ENCODE measurements around the gene AMIGO3.

The AMIGO3 gene

GRCh38 chr3:49740427-49740826 is 20.9 kb upstream of the AMIGO3 start:
- in situ Hi-C loops (cut with HindIII; ENCODE audit: low pct_ligation_motif_present, low sequenced_read_pairs), result no loop called here

GRCh38 chr3:49738067-49738713 is 18.7 kb upstream of the AMIGO3 start:
- Histone ChIP-seq H3K4me3 (ENCODE audit: low read depth, low read length) (no peak overlapping the region), H3K27me3 (replicated peaks) (no peaks in the 10 kb centered on the region), H3K27ac (no peak overlapping the region), H3K36me3 (replicated peaks) (peaks cover 20% of the 10 kb centered on the region)
- in situ Hi-C loops (cut with HindIII; ENCODE audit: low pct_ligation_motif_present, low sequenced_read_pairs), result no loop called here
- no peak for TF ChIP-seq CTCF (IDR thresholded peaks at IDR 0.05; ENCODE audit: low read depth, low read length, missing control alignments)
- no peak for DNase-seq

More at GRCh38 chr3:49740427-49740826, 20.9 kb upstream of the AMIGO3 start:
- Histone ChIP-seq H3K27me3 (replicated peaks) (no peaks in the 10 kb centered on the region), H3K4me3 (ENCODE audit: low read depth, low read length) (no peak overlapping the region), H3K36me3 (replicated peaks) (peaks cover 17% of the 10 kb centered on the region), H3K27ac (no peak overlapping the region)
- no peak for TF ChIP-seq CTCF (IDR thresholded peaks at IDR 0.05; ENCODE audit: low read depth, low read length, missing control alignments)
- DNase-seq, result no peak

GRCh38 chr3:49734752-49735151 is 15.3 kb upstream of the AMIGO3 start:
- in situ Hi-C loops (cut with HindIII; ENCODE audit: low pct_ligation_motif_present, low sequenced_read_pairs), result no loop called here
- Histone ChIP-seq H3K27me3 (replicated peaks) (no peaks in the 10 kb centered on the region), H3K36me3 (replicated peaks) (peaks cover 31% of the 10 kb centered on the region)

GRCh38 chr3:49733551-49733950 is 14.1 kb upstream of the AMIGO3 start:
- Histone ChIP-seq H3K27me3 (replicated peaks) (no peaks in the 10 kb centered on the region), H3K27ac (no peak overlapping the region), H3K36me3 (replicated peaks) (peaks cover 31% of the 10 kb centered on the region), H3K4me3 (ENCODE audit: low read depth, low read length) (no peak overlapping the region)
- DNase-seq, result no peak
- no peak for TF ChIP-seq CTCF (IDR thresholded peaks at IDR 0.05; ENCODE audit: low read depth, low read length, missing control alignments)
- in situ Hi-C loops (cut with HindIII; ENCODE audit: low pct_ligation_motif_present, low sequenced_read_pairs), result no loop called here

More at GRCh38 chr3:49734752-49735151, 15.3 kb upstream of the AMIGO3 start:
- DNase-seq, result no peak
- Histone ChIP-seq H3K27ac (no peak overlapping the region), H3K4me3 (ENCODE audit: low read depth, low read length) (no peak overlapping the region)
- TF ChIP-seq CTCF (IDR thresholded peaks at IDR 0.05; ENCODE audit: low read depth, low read length, missing control alignments), result no peak

- H3K4me3 ChIP-seq (ENCODE audit: low read depth, low read length), result no peak overlapping the region
- in situ Hi-C loops (cut with HindIII; ENCODE audit: low pct_ligation_motif_present, low sequenced_read_pairs), result no loop called here
- no peak for DNase-seq
- no peak for TF ChIP-seq CTCF (IDR thresholded peaks at IDR 0.05; ENCODE audit: low read depth, low read length, missing control alignments)
- H3K27ac ChIP-seq, result no peak overlapping the region
- peaks cover 27% of the 10 kb centered on the region for H3K36me3 ChIP-seq (replicated peaks)
- no peaks in the 10 kb centered on the region for H3K27me3 ChIP-seq (replicated peaks)
Observed at GRCh38 chr3:49732597-49732996, 13.1 kb upstream of the AMIGO3 start.
